ENCODE results near the gene CDK5RAP2. TPM values are rescaled to one million over a fixed set of nuclear protein-coding genes. Genes with fewer than 3 reads are reported as not detected.

The CDK5RAP2 gene
- total RNA-seq, 1 experiment from 2014 or later: 56.4 TPM

- no peak overlapping the region for H3K9ac ChIP-seq (ENCODE audit: extremely low read depth, insufficient read length, low read length)
- no peak overlapping the region for H2BK12ac ChIP-seq (ENCODE audit: insufficient read length, low read depth, low read length)
- H3K27me3 ChIP-seq (ENCODE audit: insufficient read depth, low read length): no peaks in the 10 kb centered on the region
- H3K79me1 ChIP-seq (ENCODE audit: insufficient read depth, low read depth, low read length, poor library complexity, severe bottlenecking): no peaks in the 10 kb centered on the region
- Mint-ChIP-seq H3K4me3 (no peak overlapping the region), H3K36me3 (ENCODE audit: insufficient read depth in 1 of 3, low read depth in 3 of 3) (peaks cover 11 to 48% (median 31%) of the 10 kb centered on the region in 3 experiments; a peak in 6 of 7 replicates), H3K9me3 (no peaks in the 10 kb centered on the region), H3K27me3 (ENCODE audit: low read depth) (no peaks in the 10 kb centered on the region), H3K4me1 (no peaks in the 10 kb centered on the region), H3K27ac (no peak overlapping the region)
- DNase-seq: no peak
- H2BK5ac ChIP-seq (ENCODE audit: insufficient read length, low read length): no peak overlapping the region
- H3K14ac ChIP-seq (ENCODE audit: insufficient read depth, low read length): no peak overlapping the region
- no peaks in the 10 kb centered on the region for H3K9me3 ChIP-seq (ENCODE audit: control insufficient read depth, low read depth, low read length)
- no peak overlapping the region for H2AFZ ChIP-seq (ENCODE audit: low read length)
- H3K56ac ChIP-seq (ENCODE audit: insufficient read length, low read depth, low read length): no peak overlapping the region
- no peak overlapping the region for H4K5ac ChIP-seq (ENCODE audit: insufficient read length, low read depth, low read length)
- H3T11ph ChIP-seq (ENCODE audit: low read length): no peak overlapping the region
- H3K79me2 ChIP-seq (ENCODE audit: insufficient read depth, low read length): no peaks in the 10 kb centered on the region
- no peak overlapping the region for H3K4ac ChIP-seq (ENCODE audit: low read depth, low read length)
- no peak for TF ChIP-seq CTCF (conservative IDR thresholded peaks at IDR 0.05)
- no peaks in the 10 kb centered on the region for H4K20me1 ChIP-seq (ENCODE audit: control insufficient read depth, insufficient read depth, insufficient read length)
- H2BK20ac ChIP-seq (ENCODE audit: low read depth, low read length, poor library complexity, severe bottlenecking): no peak overlapping the region
- no peak overlapping the region for H3K27ac ChIP-seq (ENCODE audit: insufficient read length, low read depth, low read length)
- no CpG with 5 or more reads among the region's 3 CpGs for WGBS (ENCODE audit: extremely low coverage, insufficient read length, low lambda C conversion rate)
- H2AK5ac ChIP-seq (ENCODE audit: insufficient read length, low read length): no peak overlapping the region
- H3K18ac ChIP-seq (ENCODE audit: insufficient read length, low read depth, low read length): no peak overlapping the region
- H4K8ac ChIP-seq (replicated peaks; ENCODE audit: insufficient read length, low read depth, low read length): no peak overlapping the region
- no peaks in the 10 kb centered on the region for H3K4me1 ChIP-seq (ENCODE audit: insufficient read depth, low read length)
- no peaks in the 10 kb centered on the region for H3K23me2 ChIP-seq (ENCODE audit: insufficient read length, low read depth, low read length, poor library complexity, severe bottlenecking)
- H2BK15ac ChIP-seq (ENCODE audit: low read depth, low read length): no peak overlapping the region
- no peak overlapping the region for H4K91ac ChIP-seq (ENCODE audit: insufficient read length, low read depth, low read length)
- H2BK120ac ChIP-seq (ENCODE audit: low read depth, low read length, poor library complexity, severe bottlenecking): no peak overlapping the region
- H3K4me2 ChIP-seq (ENCODE audit: insufficient read depth, insufficient read length, low read length): no peak overlapping the region
- H3K23ac ChIP-seq (ENCODE audit: insufficient read length, low read depth, low read length): no peak overlapping the region
Measured at GRCh38 chr9:120443976-120444375, 136.0 kb downstream of the CDK5RAP2 start.

All from H9 (cell line).